ENCODE results near the gene KCP. TPM values are rescaled to one million over a fixed set of nuclear protein-coding genes. Genes with fewer than 3 reads are reported as not detected.

The KCP gene
- total RNA-seq, 1 experiment from 2014 or later = 9.9 TPM

DNA sequence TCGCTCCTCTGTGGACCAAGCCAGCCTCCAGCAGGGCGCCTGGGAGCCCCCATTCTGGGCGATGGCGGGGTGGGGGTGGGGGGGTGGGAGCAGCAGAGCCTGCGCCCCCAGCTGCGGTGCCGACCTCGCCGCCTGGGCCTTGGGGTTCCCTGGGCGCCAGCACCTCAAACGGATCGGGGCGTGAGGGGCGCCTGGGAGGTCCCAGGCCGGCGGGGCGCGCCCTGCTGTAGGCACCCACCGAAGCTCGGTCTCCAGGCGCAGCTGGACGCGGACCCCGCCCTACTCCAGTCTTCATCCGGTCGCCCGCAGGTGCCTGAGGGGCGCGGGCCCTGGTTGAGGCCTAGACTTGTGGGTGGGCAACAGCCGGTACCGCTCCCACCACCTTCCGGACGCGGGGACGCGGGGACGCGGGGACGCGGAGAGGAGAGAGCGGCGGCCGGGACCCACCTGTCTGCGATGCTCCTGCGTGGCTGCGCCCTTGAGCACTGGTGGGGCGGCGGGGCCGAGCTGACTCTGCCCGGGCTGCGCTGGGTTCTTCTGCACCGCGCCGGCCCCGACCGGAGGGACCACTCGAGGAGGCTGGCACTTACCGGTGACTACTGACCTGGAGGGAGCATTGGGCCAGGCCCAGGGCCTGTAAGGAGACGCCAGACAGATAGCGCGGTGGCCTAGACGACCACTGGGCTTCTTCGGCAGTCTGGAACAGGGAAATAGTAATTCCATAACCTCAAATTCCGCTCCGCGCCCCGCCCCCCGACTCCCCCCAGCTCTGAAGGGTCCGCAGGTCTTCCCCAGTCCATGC lies 5.5 kb upstream of the KCP start:
- H3K4me3 ChIP-seq = no peak overlapping the region
- CTCF ChIA-PET = no interaction called here

GRCh38 chr7:128915271-128915819 lies 4.8 kb upstream of the KCP start:
- Histone ChIP-seq H3K27me3 (ENCODE audit: insufficient read depth, low read depth) (peaks cover 19% of the 10 kb centered on the region), H3K27ac (no peak overlapping the region), H3K4me3 (no peak overlapping the region), H3K4me1 (replicated peaks; ENCODE audit: insufficient read depth) (no peaks in the 10 kb centered on the region), H3K9me2 (ENCODE audit: insufficient read depth) (no peaks in the 10 kb centered on the region), H3K36me3 (ENCODE audit: low read depth) (no peaks in the 10 kb centered on the region), H3K9me3 (ENCODE audit: insufficient read depth, low read depth) (no peaks in the 10 kb centered on the region), H4K20me1 (ENCODE audit: insufficient read depth) (no peaks in the 10 kb centered on the region), H3F3A (ENCODE audit: insufficient read depth, low read depth) (no peaks in the 10 kb centered on the region), H3K79me2 (ENCODE audit: low read depth) (no peaks in the 10 kb centered on the region), H3K4me2 (no peak overlapping the region), H2AFZ (no peak overlapping the region)
- no peak for TF ChIP-seq EZH2 (IDR thresholded peaks at IDR 0.05; ENCODE audit: low read depth)
- no peak for TF ChIP-seq CTCF (conservative IDR thresholded peaks at IDR 0.05)
- POLR2A ChIA-PET (ENCODE audit: unreplicated experiment) = no interaction called here
- no peak for DNase-seq
- CTCF ChIA-PET = no interaction called here
- intact Hi-C loops (cut with micrococcal nuclease; ENCODE audit: unreplicated experiment) = no loop called here
- no TSS peak for BruUV-seq (replicated peaks)

More for the DNA sequence above, 5.5 kb upstream of the KCP start:
- H3K4me1 ChIP-seq (replicated peaks; ENCODE audit: insufficient read depth) = peaks cover 2% of the 10 kb centered on the region
- H3K79me2 ChIP-seq (ENCODE audit: low read depth) = no peaks in the 10 kb centered on the region
- no peaks in the 10 kb centered on the region for H3K9me3 ChIP-seq (ENCODE audit: insufficient read depth, low read depth)
- H3F3A ChIP-seq (ENCODE audit: insufficient read depth, low read depth) = no peaks in the 10 kb centered on the region
- no peak for DNase-seq
- no peak for TF ChIP-seq EZH2 (IDR thresholded peaks at IDR 0.05; ENCODE audit: low read depth)
- TF ChIP-seq CTCF (conservative IDR thresholded peaks at IDR 0.05) = no peak
- POLR2A ChIA-PET (ENCODE audit: unreplicated experiment) = no interaction called here
- H2AFZ ChIP-seq = no peak overlapping the region
- H3K27ac ChIP-seq = no peak overlapping the region
- intact Hi-C loops (cut with micrococcal nuclease; ENCODE audit: unreplicated experiment) = no loop called here
- peaks cover 26% of the 10 kb centered on the region for H3K27me3 ChIP-seq (ENCODE audit: insufficient read depth, low read depth)
- no peaks in the 10 kb centered on the region for H3K36me3 ChIP-seq (ENCODE audit: low read depth)
- H3K4me2 ChIP-seq = no peak overlapping the region
- H3K9me2 ChIP-seq (ENCODE audit: insufficient read depth) = no peaks in the 10 kb centered on the region
- no peaks in the 10 kb centered on the region for H4K20me1 ChIP-seq (ENCODE audit: insufficient read depth)
- BruUV-seq (replicated peaks) = no TSS peak

GRCh38 chr7:128914566-128915151 lies 4.2 kb upstream of the KCP start:
- intact Hi-C loops (cut with micrococcal nuclease; ENCODE audit: unreplicated experiment) = no loop called here
- H3K4me3 ChIP-seq = no peak overlapping the region
- TF ChIP-seq CTCF (conservative IDR thresholded peaks at IDR 0.05) (no peak), EZH2 (IDR thresholded peaks at IDR 0.05; ENCODE audit: low read depth) (no peak)
- ChIA-PET POLR2A (ENCODE audit: unreplicated experiment) (no interaction called here), CTCF (no interaction called here)
- no peaks in the 10 kb centered on the region for H3K79me2 ChIP-seq (ENCODE audit: low read depth)
- H3K9me3 ChIP-seq (ENCODE audit: insufficient read depth, low read depth) = no peaks in the 10 kb centered on the region
- H3K4me1 ChIP-seq (replicated peaks; ENCODE audit: insufficient read depth) = no peaks in the 10 kb centered on the region
- DNase-seq = no peak
- no peaks in the 10 kb centered on the region for H3K9me2 ChIP-seq (ENCODE audit: insufficient read depth)
- peaks cover 14% of the 10 kb centered on the region for H3K27me3 ChIP-seq (ENCODE audit: insufficient read depth, low read depth)
- no peak overlapping the region for H3K4me2 ChIP-seq
- no peaks in the 10 kb centered on the region for H4K20me1 ChIP-seq (ENCODE audit: insufficient read depth)
- no peaks in the 10 kb centered on the region for H3F3A ChIP-seq (ENCODE audit: insufficient read depth, low read depth)
- H3K27ac ChIP-seq = no peak overlapping the region
- BruUV-seq (replicated peaks) = no TSS peak
- H2AFZ ChIP-seq = no peak overlapping the region
- no peaks in the 10 kb centered on the region for H3K36me3 ChIP-seq (ENCODE audit: low read depth)

Measured in PC-9 (cell line).